Keratinocyte (primary cell): ENCODE data around the gene MOB3B. TPM values are rescaled to one million over a fixed set of nuclear protein-coding genes. Genes with fewer than 3 reads are reported as not detected.

Experiments
- DNase-seq: peaks from one replicate; pipeline ENCODE4 v3.0.0-alpha.2; 2011; ENCODE audit warnings: low read depth, missing footprints, low spot score
- FAIRE-seq: peaks from 2 replicates; lab custom pipeline; 2011; peaks lifted over from hg19 to GRCh38; lab: Jason Lieb, UNC
- H2AFZ ChIP-seq: 2 replicates; pipeline ENCODE4 v1.6.0; 2012; ENCODE audit warnings: low read length, control low read depth, inconsistent platforms; ENCODE audit not compliant: control insufficient read depth
- H3K27ac ChIP-seq: 2 replicates; pipeline ENCODE4 v1.5.1; 2011; ENCODE audit warnings: low read length; ENCODE audit not compliant: control insufficient read depth, insufficient read depth
- H3K27me3 ChIP-seq: 3 replicates; pipeline ENCODE4 v1.6.0; 2011; ENCODE audit warnings: low read length; ENCODE audit not compliant: control insufficient read depth, insufficient read depth; ENCODE audit errors: extremely low read depth
- H3K36me3 ChIP-seq, 2 experiments: 2 replicates in 1 of 2; 3 replicates in 1 of 2; pipeline ENCODE4 v1.5.1; 2011; ENCODE audit warnings: low read length in 2 of 2, mild to moderate bottlenecking in 1 of 2; ENCODE audit not compliant: control insufficient read depth in 2 of 2, insufficient read depth in 2 of 2; ENCODE audit errors: extremely low read depth in 1 of 2
- H3K4me1 ChIP-seq: 3 replicates; pipeline ENCODE4 v1.5.1; 2011; ENCODE audit warnings: low read length; ENCODE audit not compliant: control insufficient read depth, insufficient read depth; ENCODE audit errors: extremely low read depth
- H3K4me2 ChIP-seq: 3 replicates; pipeline ENCODE4 v1.6.0; 2011; ENCODE audit warnings: low read depth, low read length; ENCODE audit not compliant: control insufficient read depth, insufficient read depth; ENCODE audit errors: extremely low read depth
- H3K4me3 ChIP-seq, 3 experiments: fragments of 200-600 bp in 1 of 3; sonication (generic) in 1 of 3; 2 replicates in 2 of 3; 3 replicates in 1 of 3; pipeline ENCODE4 v1.5.1; 2011 to 2016; ENCODE audit warnings: low read length in 3 of 3, mild to moderate bottlenecking in 3 of 3, control low read depth in 2 of 3, inconsistent platforms in 1 of 3, low read depth in 1 of 3, mixed read lengths in 1 of 3, mixed run types in 1 of 3, moderate library complexity in 1 of 3; ENCODE audit not compliant: control insufficient read depth in 2 of 3, insufficient read depth in 2 of 3; ENCODE audit errors: extremely low read depth in 1 of 3
- H3K79me2 ChIP-seq: 2 replicates; pipeline ENCODE4 v1.6.0; 2012; ENCODE audit warnings: low read length; ENCODE audit not compliant: control insufficient read depth, insufficient read depth
- H3K9ac ChIP-seq: 3 replicates; pipeline ENCODE4 v1.6.0; 2011; ENCODE audit warnings: low read length; ENCODE audit not compliant: control insufficient read depth, insufficient read depth; ENCODE audit errors: extremely low read depth
- H3K9me1 ChIP-seq: 3 replicates; pipeline ENCODE4 v1.6.0; 2011; ENCODE audit warnings: low read length; ENCODE audit not compliant: control insufficient read depth, insufficient read depth; ENCODE audit errors: extremely low read depth
- H3K9me3 ChIP-seq: 2 replicates; pipeline ENCODE4 v1.5.1; 2012; ENCODE audit warnings: low read depth, low read length; ENCODE audit not compliant: control insufficient read depth
- H4K20me1 ChIP-seq: 3 replicates; pipeline ENCODE4 v1.6.0; 2011; ENCODE audit warnings: low read length; ENCODE audit not compliant: control insufficient read depth, insufficient read depth; ENCODE audit errors: extremely low read depth
- EZH2 ChIP-seq: IDR thresholded peaks from one replicate; pipeline ENCODE4 v1.6.1; 2012; ENCODE audit warnings: inconsistent platforms, mild to moderate bottlenecking, low read length, moderate library complexity
- dilution Hi-C: fragments of 300-500 bp; cut with MboI; formaldehyde crosslinking; loops from one replicate; pipeline ENCODE4 v1.7.0; 2020; ENCODE audit warnings: low sequenced_read_pairs; ENCODE audit not compliant: extremely low pct_ligation_motif_present
- polyA plus RNA-seq, 5 experiments: library from polyadenylated mRNA; depleted of rRNA in 3 of 5; stranded (reverse) in 3 of 5; stranded (forward) in 1 of 5; unstranded in 1 of 5; fragments of >200 nt; gene quantifications; 1 replicate in 1 of 5; 2 replicates in 3 of 5; 3 replicates in 1 of 5; pipeline versions ENCODE4 v1.2.1 to v1.2.3, GENCODE V29; 2011 to 2012; ENCODE audit warnings: missing spikeins in 2 of 5, low read depth in 1 of 5, low replicate concordance in 1 of 5
- TF ChIP-seq, protein P1 (sequence below), 3 experiments: IDR thresholded peaks in 1 of 3; conservative IDR thresholded peaks in 1 of 3; optimal IDR thresholded peaks in 1 of 3; 2 replicates in 2 of 3; 3 replicates in 1 of 3; pipeline versions ENCODE3 to v1.5.1; 2011; ENCODE audit warnings: low read length in 3 of 3, mild to moderate bottlenecking in 3 of 3, moderate library complexity in 2 of 3, control low read depth in 1 of 3, inconsistent platforms in 1 of 3; ENCODE audit not compliant: insufficient read depth in 2 of 3; ENCODE audit errors: extremely low read depth in 1 of 3

Gene MOB3B
- polyA plus RNA-seq, 1 donor (not counting 4 experiments of a cell fraction or from before 2014, with no cell fraction given) = 35.3 TPM

DNA sequence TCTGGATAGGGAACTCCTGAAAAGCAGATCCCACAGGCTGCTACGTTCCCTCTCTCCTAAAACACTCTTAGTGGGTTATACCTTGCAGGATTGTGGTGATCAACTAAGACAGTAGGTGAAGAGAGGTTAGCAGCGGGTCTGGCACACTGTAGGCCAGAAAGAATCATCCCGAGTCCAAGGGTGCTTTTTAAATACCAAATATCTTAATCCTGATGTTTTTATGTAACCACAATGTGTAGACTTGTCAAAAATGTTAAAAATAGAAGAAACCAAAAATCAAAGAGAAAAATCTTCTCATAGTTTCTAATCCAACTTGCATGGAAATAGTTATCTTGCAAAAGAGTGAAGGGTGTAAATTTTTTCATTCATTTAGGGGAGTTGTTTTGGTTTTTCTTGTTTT, 57.8 kb downstream of the MOB3B start:
- peaks cover 2% of the 10 kb centered on the region for H3K9me1 ChIP-seq
- H3K27me3 ChIP-seq = no peaks in the 10 kb centered on the region

DNA sequence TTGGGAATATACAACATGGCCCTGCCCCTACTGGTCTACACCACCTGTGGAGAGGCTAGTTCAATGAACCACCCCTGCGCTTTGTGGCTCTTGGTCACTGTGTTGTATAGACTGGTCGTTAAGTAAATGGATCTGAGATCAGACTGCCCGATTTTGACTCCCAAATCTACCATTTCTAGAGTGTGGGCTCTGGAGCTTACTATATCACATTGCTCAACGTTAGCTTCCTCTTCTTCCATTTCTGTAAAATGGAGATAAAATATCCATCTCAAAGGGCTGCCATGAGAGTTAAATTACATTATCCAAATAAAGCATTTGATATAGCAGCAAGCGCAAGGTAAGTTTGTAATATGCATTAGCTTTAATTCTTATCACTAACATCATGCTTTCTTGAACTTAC, 58.2 kb downstream of the MOB3B start:
- DNase-seq (no peak), FAIRE-seq (no peak)
- H3K9ac ChIP-seq = no peak overlapping the region
- no peak for TF ChIP-seq EZH2
- TF ChIP-seq, protein P1, sequence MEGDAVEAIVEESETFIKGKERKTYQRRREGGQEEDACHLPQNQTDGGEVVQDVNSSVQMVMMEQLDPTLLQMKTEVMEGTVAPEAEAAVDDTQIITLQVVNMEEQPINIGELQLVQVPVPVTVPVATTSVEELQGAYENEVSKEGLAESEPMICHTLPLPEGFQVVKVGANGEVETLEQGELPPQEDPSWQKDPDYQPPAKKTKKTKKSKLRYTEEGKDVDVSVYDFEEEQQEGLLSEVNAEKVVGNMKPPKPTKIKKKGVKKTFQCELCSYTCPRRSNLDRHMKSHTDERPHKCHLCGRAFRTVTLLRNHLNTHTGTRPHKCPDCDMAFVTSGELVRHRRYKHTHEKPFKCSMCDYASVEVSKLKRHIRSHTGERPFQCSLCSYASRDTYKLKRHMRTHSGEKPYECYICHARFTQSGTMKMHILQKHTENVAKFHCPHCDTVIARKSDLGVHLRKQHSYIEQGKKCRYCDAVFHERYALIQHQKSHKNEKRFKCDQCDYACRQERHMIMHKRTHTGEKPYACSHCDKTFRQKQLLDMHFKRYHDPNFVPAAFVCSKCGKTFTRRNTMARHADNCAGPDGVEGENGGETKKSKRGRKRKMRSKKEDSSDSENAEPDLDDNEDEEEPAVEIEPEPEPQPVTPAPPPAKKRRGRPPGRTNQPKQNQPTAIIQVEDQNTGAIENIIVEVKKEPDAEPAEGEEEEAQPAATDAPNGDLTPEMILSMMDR (optimal IDR thresholded peaks at IDR 0.05 in 1 of 3, IDR thresholded peaks at IDR 0.05 in 1 of 3, conservative IDR thresholded peaks at IDR 0.05 in 1 of 3; ENCODE audit: extremely low read depth in 1 of 3, insufficient read depth in 2 of 3, low read length in 3 of 3) = no peak
- H3K4me3 ChIP-seq = no peak overlapping the region
- no peaks in the 10 kb centered on the region for H3K27me3 ChIP-seq
- no peak overlapping the region for H3K4me2 ChIP-seq
- H4K20me1 ChIP-seq = no peaks in the 10 kb centered on the region
- no peaks in the 10 kb centered on the region for H3K9me3 ChIP-seq
- H3K36me3 ChIP-seq = peaks cover 0 to 18% of the 10 kb centered on the region in 2 experiments
- no peak overlapping the region for H3K27ac ChIP-seq
- H3K79me2 ChIP-seq = peaks cover 39% of the 10 kb centered on the region
- no peak overlapping the region for H2AFZ ChIP-seq
- peaks cover 34% of the 10 kb centered on the region for H3K4me1 ChIP-seq
- dilution Hi-C loops = no loop called here
- peaks cover 2% of the 10 kb centered on the region for H3K9me1 ChIP-seq

More for the DNA sequence above, 57.8 kb downstream of the MOB3B start:
- Histone ChIP-seq H3K9ac (no peak overlapping the region), H3K27ac (no peak overlapping the region), H3K4me1 (peaks cover 34% of the 10 kb centered on the region), H4K20me1 (no peaks in the 10 kb centered on the region), H3K9me3 (no peaks in the 10 kb centered on the region), H2AFZ (no peak overlapping the region), H3K4me3 (no peak overlapping the region), H3K36me3 (peaks cover 0 to 18% of the 10 kb centered on the region in 2 experiments), H3K4me2 (no peak overlapping the region), H3K79me2 (peaks cover 41% of the 10 kb centered on the region)
- FAIRE-seq = no peak
- dilution Hi-C loops = no loop called here
- no peak for TF ChIP-seq EZH2
- TF ChIP-seq, protein P1 (optimal IDR thresholded peaks at IDR 0.05 in 1 of 3, IDR thresholded peaks at IDR 0.05 in 1 of 3, conservative IDR thresholded peaks at IDR 0.05 in 1 of 3; ENCODE audit: extremely low read depth in 1 of 3, insufficient read depth in 2 of 3, low read length in 3 of 3) = no peak
- DNase-seq = no peak
